ENCODE results near the gene PAM. TPM values are rescaled to one million over a fixed set of nuclear protein-coding genes. Genes with fewer than 3 reads are reported as not detected.
"Not testable (repeated sequence)": the region's sequence is repeated elsewhere in the genome, so short reads cannot be mapped to it uniquely, and the experiment has no call there.

The PAM gene
- total RNA-seq, 2 experiments from 2014 or later: 15.0 to 15.9 TPM

- POLR2A ChIA-PET: no interaction called here
- H3K27me3 Mint-ChIP-seq: peaks cover 2% of the 10 kb centered on the region
- DNase-seq: no peak
- H3K9me3 Mint-ChIP-seq: no peaks in the 10 kb centered on the region
- H3K27ac Mint-ChIP-seq: no peak overlapping the region
- H3K4me1 Mint-ChIP-seq: peaks cover 2% of the 10 kb centered on the region
- no peak overlapping the region for H3K4me3 Mint-ChIP-seq
- no peaks in the 10 kb centered on the region for H3K36me3 Mint-ChIP-seq (ENCODE audit: low read depth)
- CTCF ChIA-PET: interaction anchor here (0.9 kb wide), 1 partner anchor 188 kb away, joined by 3 read pairs; no protein-coding TSS in a partner anchor
Measured at GRCh38 chr5:103036601-103037000, 281.5 kb downstream of the PAM start.

GRCh38 chr5:103037673-103038455, 282.8 kb downstream of the PAM start:
- H3K27ac Mint-ChIP-seq: no peak overlapping the region
- H3K4me1 Mint-ChIP-seq: peaks cover 2% of the 10 kb centered on the region
- POLR2A ChIA-PET: no interaction called here
- no peak for DNase-seq
- CTCF ChIA-PET: no interaction called here
- peaks cover 4% of the 10 kb centered on the region for H3K27me3 Mint-ChIP-seq
- no peaks in the 10 kb centered on the region for H3K36me3 Mint-ChIP-seq (ENCODE audit: low read depth)
- no peak overlapping the region for H3K4me3 Mint-ChIP-seq
- no peaks in the 10 kb centered on the region for H3K9me3 Mint-ChIP-seq

GRCh38 chr5:103041071-103041676, 286.1 kb downstream of the PAM start:
- peaks cover 10% of the 10 kb centered on the region for H3K27me3 Mint-ChIP-seq
- no peak for DNase-seq
- H3K27ac Mint-ChIP-seq: no peak overlapping the region
- ChIA-PET CTCF (interaction anchor here (0.5 to 1.3 kb wide), 2 partner anchors 32 to 360 kb away, joined by 3 to 4 read pairs; no protein-coding TSS in a partner anchor), POLR2A (no interaction called here)
- H3K9me3 Mint-ChIP-seq: no peaks in the 10 kb centered on the region
- peaks cover 2% of the 10 kb centered on the region for H3K4me1 Mint-ChIP-seq
- no peak overlapping the region for H3K4me3 Mint-ChIP-seq
- H3K36me3 Mint-ChIP-seq (ENCODE audit: low read depth): no peaks in the 10 kb centered on the region

- CTCF ChIA-PET; H3K27me3 Mint-ChIP-seq; H3K4me1 Mint-ChIP-seq; H3K4me3 Mint-ChIP-seq; H3K27ac Mint-ChIP-seq; POLR2A ChIA-PET; DNase-seq; H3K36me3 Mint-ChIP-seq (ENCODE audit: low read depth); H3K9me3 Mint-ChIP-seq: not testable (repeated sequence)
Measured at GRCh38 chr5:103046706-103047105, 291.6 kb downstream of the PAM start.

GRCh38 chr5:103057208-103058130, 302.4 kb downstream of the PAM start:
- Mint-ChIP-seq H3K9me3 (peaks cover 2% of the 10 kb centered on the region), H3K27me3 (no peaks in the 10 kb centered on the region), H3K4me1 (no peaks in the 10 kb centered on the region), H3K27ac (no peak overlapping the region), H3K4me3 (no peak overlapping the region), H3K36me3 (ENCODE audit: low read depth) (no peaks in the 10 kb centered on the region)
- ChIA-PET CTCF (no interaction called here), POLR2A (no interaction called here)
- DNase-seq: no peak

GRCh38 chr5:103059525-103059924, 304.4 kb downstream of the PAM start:
- Mint-ChIP-seq H3K27ac (no peak overlapping the region), H3K9me3 (peaks cover 2% of the 10 kb centered on the region), H3K27me3 (peaks cover 4% of the 10 kb centered on the region), H3K4me1 (no peaks in the 10 kb centered on the region), H3K4me3 (no peak overlapping the region), H3K36me3 (ENCODE audit: low read depth) (no peaks in the 10 kb centered on the region)
- POLR2A ChIA-PET: no interaction called here
- DNase-seq: no peak
- CTCF ChIA-PET: no interaction called here

GRCh38 chr5:103060424-103060954, 305.4 kb downstream of the PAM start:
- Mint-ChIP-seq H3K27ac (no peak overlapping the region), H3K9me3 (peaks cover 2% of the 10 kb centered on the region), H3K4me1 (no peaks in the 10 kb centered on the region), H3K4me3 (no peak overlapping the region), H3K36me3 (ENCODE audit: low read depth) (no peaks in the 10 kb centered on the region), H3K27me3 (peaks cover 4% of the 10 kb centered on the region)
- no peak for DNase-seq
- ChIA-PET CTCF (no interaction called here), POLR2A (no interaction called here)

- ChIA-PET POLR2A (no interaction called here), CTCF (no interaction called here)
- H3K36me3 Mint-ChIP-seq (ENCODE audit: low read depth): no peaks in the 10 kb centered on the region
- H3K4me1 Mint-ChIP-seq: no peaks in the 10 kb centered on the region
- peaks cover 4% of the 10 kb centered on the region for H3K27me3 Mint-ChIP-seq
- H3K4me3 Mint-ChIP-seq: no peak overlapping the region
- no peak overlapping the region for H3K27ac Mint-ChIP-seq
- H3K9me3 Mint-ChIP-seq: no peaks in the 10 kb centered on the region
- no peak for DNase-seq
Measured at GRCh38 chr5:103066326-103066725, 311.2 kb downstream of the PAM start.

- peaks cover 41% of the 10 kb centered on the region for H3K9me3 Mint-ChIP-seq
- DNase-seq; H3K4me3 Mint-ChIP-seq; H3K4me1 Mint-ChIP-seq; CTCF ChIA-PET; H3K27ac Mint-ChIP-seq; H3K27me3 Mint-ChIP-seq; POLR2A ChIA-PET; H3K36me3 Mint-ChIP-seq (ENCODE audit: low read depth): not testable (repeated sequence)
Measured at GRCh38 chr5:103073500-103073899, 318.4 kb downstream of the PAM start.

GRCh38 chr5:103075442-103075841, 320.3 kb downstream of the PAM start:
- peaks cover 4% of the 10 kb centered on the region for H3K27me3 Mint-ChIP-seq
- POLR2A ChIA-PET: interaction anchor here (0.7 kb wide), 1 partner anchor 33 kb away, joined by 3 read pairs; no protein-coding TSS in a partner anchor
- DNase-seq: no peak
- peaks cover 47% of the 10 kb centered on the region for H3K9me3 Mint-ChIP-seq
- no peaks in the 10 kb centered on the region for H3K4me1 Mint-ChIP-seq
- CTCF ChIA-PET: no interaction called here
- no peak overlapping the region for H3K4me3 Mint-ChIP-seq
- H3K36me3 Mint-ChIP-seq (ENCODE audit: low read depth): no peaks in the 10 kb centered on the region
- no peak overlapping the region for H3K27ac Mint-ChIP-seq
